DMS114 treated with DMSO at 0.1 percent for 48 hours (cell line): ENCODE data around the gene SNAPC2.
A peak's percentile ranks its signal among the peaks of the same experiment; 100 is the strongest.
"Not testable (repeated sequence)": the region's sequence is repeated elsewhere in the genome, so short reads cannot be mapped to it uniquely, and the experiment has no call there.

Experiments
- DNase-seq: peaks from one replicate; lab custom pipeline; 2025; ENCODE audit not compliant: unreplicated experiment; lab: John Stamatoyannopoulos, UW

The SNAPC2 gene

DNA sequence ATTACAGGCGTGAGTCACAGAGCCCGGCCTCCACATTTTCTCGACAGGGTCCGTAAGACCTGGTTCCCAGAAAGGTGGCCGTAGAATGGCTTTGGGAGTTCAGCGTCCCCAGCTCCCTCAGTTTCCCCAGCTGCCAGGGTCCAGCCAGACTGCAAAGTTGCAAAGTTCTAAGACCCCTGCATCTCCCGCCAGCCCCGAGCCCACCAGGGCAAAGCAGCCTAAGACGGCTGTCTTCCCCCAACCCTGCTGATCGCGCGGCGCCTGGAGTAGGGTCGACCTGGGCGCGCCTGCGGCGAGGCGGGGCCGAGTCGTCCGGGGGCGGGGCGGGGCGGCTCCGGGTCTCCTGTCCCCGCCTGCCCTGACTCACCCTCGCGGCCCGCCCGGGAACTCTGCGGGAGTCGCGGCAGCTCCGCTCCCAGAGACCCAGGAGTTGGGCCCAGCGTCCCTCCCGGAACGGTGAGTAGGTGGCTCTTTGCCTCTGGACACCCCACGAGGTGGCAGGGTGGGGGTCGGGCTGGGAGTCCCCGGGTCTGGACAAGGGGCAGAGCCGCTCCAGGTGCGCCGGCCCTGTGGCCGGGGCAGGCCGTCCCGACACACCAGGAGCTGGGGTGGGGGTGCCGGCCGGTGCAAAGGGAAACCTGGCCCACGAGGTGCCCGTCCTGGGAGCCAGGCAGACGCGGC is 31.9 kb upstream of the SNAPC2 start, which contains the start of gene LRRC8E:
Gene LRRC8E (plus strand): TSS at position 366 of the 681 bp plus-strand sequence. CDS start 7,094 bp downstream, outside the sequence.
- DNase-seq, result no peak

DNA sequence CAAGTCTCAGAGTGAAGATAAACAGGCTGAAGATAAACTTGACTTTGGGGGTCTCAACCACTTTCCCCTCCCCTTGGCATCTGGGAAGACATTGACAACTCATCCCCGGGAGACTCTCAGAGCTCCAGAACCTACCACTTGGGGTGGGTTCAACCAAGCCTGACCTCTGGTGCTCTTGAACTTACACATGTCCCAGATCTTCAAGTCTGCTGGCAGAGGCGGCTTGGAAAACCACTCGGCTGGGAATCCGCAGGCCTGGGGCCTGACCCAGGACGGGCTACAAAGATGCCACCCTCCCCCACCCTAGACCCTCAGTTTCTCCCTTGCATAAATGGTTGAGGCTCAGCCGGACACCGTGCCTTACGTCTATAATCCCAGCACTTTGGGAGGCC is 31.3 kb upstream of the SNAPC2 start:
- DNase-seq, result no peak

- not testable (repeated sequence) for DNase-seq
Measured at GRCh38 chr19:7893362-7894101, 26.6 kb upstream of the SNAPC2 start.

- no peak for DNase-seq
Measured at GRCh38 chr19:7894612-7895309, 25.4 kb upstream of the SNAPC2 start.

- DNase-seq, result no peak
Measured at GRCh38 chr19:7895565-7895964, 24.6 kb upstream of the SNAPC2 start.

DNA sequence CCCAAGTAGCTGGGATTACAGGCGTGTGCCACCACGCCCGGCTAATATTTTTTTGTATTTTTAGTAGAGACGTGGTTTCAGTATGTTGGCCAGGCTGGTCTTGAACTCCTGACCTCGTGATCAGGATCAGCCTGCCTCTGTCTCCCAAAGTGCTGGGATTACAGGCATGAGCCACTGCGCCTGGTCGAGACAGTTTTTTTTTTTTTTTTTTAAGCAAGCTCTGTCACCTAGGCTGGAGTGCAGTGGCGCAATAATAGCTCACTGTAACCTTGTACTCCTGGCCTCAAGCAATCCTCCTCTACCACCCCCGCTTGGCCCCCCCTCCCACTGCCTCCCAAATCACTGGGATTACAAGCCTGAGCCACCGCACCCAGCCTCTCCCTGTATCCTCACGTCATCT is 22.8 kb upstream of the SNAPC2 start:
- DNase-seq, result no peak

DNA sequence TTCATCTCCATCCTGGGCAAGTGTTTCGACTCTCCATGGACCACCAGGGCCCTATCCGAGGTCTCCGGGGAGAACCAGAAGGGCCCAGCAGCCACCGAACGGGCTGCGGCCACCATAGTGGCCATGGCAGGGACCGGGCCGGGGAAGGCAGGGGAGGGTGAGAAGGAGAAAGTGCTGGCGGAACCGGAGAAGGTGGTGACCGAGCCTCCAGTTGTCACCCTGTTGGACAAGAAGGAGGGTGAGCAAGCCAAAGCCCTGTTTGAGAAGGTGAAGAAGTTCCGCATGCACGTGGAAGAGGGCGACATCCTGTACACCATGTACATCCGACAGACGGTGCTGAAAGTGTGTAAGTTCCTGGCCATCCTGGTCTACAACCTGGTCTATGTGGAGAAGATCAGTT is 21.2 kb upstream of the SNAPC2 start:
- DNase-seq, result no peak

GRCh38 chr19:7899751-7900378 is 20.3 kb upstream of the SNAPC2 start:
- no peak for DNase-seq

- DNase-seq, result no peak
Measured at GRCh38 chr19:7900401-7900870, 19.7 kb upstream of the SNAPC2 start.

- no peak for DNase-seq
Measured at GRCh38 chr19:7900931-7901330, 19.2 kb upstream of the SNAPC2 start.

GRCh38 chr19:7901337-7901736 is 18.8 kb upstream of the SNAPC2 start:
- DNase-seq, result no peak

DNA sequence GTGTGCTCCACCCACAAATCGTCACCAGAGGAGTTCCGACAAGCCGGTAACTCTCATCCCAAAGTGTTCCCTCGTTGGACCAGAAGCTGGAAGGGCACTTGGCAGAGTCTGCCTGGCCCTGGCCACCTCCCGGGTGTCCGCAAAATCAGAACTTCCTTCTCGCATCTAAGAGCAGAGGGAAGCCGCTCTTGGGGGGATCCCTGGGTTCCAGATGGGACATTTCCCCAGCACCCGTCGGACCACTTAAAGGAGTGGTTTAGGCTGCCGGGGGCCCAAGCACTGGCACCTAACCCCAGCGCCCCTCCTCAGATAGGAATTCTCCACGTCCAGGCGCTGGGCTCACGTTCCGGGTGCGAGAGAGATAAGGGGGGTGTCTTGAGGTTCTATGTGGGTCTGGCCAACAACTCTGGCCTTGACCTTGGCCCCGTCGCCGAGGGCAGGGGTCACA is 17.3 kb upstream of the SNAPC2 start:
- no peak for DNase-seq

- peak; percentile 94 for DNase-seq
Measured at GRCh38 chr19:7903244-7904073, 16.7 kb upstream of the SNAPC2 start, which contains the start of gene MAP2K7. Gene MAP2K7, plus strand, starts transcription at chr19:7903877. Its CDS starts 68 bp downstream, at chr19:7903945.

DNA sequence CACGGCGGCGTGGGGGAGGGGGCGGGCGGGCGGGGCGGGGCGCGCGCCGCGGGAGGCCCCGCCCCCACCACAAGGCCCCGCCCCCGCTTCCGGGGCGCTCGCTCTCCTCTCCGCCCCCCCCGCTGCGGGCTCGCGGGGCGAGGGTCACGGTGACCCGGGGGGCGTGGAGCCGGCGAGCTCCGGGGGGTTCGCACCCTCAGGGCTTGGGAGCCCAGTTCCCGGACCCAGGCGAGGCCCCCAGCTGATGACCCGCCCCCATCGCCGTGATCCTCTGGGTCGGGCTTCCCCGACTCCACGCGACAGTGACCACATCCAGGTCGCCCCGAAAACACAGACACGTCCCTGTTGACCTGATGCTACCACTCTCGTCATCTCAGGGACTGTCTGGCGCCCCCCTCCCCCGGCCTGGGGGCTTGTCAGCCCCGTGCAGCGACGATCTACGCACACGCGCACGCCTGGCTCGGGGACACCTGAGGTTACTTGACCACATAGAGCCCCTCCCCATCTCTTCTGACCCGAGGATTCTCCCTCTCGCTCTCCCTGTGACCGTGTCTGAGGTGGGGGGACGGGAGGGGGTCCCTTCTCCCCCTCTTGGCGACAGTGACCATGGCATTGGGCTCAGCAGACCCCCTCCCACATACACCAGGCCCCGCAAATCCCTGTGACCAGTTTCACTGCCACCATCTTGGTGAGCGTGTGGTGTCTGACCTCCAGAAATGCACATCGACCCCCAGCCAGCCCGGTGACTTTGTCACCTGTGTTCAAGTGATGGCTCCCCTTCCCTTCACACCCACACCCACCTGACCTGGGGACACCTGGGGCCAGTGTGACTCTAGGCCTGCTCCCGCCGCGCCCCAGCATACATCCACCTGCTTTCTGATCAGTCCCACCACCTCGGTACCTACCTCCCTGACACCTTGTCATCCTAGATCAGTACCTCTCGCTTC is 15.8 kb upstream of the SNAPC2 start:
- DNase-seq, result no peak

DNA sequence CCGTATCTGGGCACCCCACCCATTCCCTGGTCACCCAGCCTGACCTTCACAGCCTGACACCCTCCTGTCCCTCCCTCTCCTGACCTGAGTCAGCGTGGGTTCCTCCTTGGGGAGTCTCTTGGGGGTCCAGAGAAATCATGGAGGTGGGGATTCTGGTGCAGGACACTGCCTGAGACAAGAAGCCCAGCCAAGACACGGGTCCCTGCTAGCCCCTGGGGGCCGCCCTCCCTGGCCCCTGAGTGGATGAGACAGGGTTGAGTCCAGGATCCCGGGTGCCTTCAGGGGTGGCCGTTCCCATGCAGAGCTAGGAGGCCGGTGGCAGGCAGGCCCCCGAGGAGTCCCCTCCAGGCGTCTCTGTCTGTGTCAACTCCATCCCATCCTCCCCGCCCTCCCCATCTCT is 14.9 kb upstream of the SNAPC2 start:
- no peak for DNase-seq

DNA sequence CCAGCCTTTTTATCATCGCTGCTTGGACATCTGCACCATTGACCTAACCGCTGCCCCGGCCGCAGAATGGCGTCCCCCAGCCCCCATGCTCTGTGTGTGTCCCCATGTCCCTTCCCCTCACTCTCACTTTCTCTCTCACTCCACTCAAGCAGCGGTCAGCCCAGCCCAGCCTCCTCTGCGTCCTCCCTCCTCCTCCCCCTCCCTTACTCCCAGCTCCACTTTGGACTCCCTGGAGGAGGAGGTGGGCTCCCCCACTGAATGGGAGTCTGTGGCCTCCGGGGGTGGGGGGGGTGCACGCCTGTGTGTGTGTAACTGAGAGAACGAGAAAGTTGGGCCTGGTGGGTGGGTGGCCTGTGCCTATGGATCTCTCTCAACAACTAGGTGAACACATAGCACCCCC is 14.3 kb upstream of the SNAPC2 start:
- no peak for DNase-seq

- DNase-seq, result no peak
Measured at GRCh38 chr19:7907122-7907521, 13.0 kb upstream of the SNAPC2 start.

DNA sequence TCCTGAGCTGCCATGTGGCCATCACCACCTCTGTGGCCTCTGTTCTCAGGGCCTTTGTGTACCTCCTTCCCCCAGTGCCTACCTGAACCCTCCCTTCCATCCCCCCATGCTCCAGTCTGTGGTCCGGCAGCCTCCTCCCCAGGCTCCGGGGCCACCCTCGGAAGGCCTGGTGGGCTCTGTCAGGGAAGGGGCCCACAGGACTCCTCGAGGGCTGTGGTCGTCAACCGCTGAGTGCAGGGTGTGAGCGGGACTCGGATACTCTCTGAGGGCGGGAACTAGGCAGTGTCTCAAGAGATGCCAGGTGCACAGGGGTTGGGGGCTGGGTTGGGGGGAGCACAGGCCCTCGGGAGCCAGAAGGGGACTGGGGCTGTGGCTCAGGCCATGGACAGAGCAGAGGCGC is 12.6 kb upstream of the SNAPC2 start:
- no peak for DNase-seq

- DNase-seq, result no peak
Measured at GRCh38 chr19:7908078-7908699, 11.9 kb upstream of the SNAPC2 start.
